GM19240 (cell line): ENCODE measurements around the gene SEMA4D.
"Not testable (repeated sequence)": the region's sequence is repeated elsewhere in the genome, so short reads cannot be mapped to it uniquely, and the experiment has no call there.

ENCODE experiments used
- DNase-seq: peaks from one replicate; pipeline ENCODE4 v3.0.0; 2011; ENCODE audit warnings: low spot score; ENCODE audit not compliant: insufficient read length

The SEMA4D gene

DNA sequence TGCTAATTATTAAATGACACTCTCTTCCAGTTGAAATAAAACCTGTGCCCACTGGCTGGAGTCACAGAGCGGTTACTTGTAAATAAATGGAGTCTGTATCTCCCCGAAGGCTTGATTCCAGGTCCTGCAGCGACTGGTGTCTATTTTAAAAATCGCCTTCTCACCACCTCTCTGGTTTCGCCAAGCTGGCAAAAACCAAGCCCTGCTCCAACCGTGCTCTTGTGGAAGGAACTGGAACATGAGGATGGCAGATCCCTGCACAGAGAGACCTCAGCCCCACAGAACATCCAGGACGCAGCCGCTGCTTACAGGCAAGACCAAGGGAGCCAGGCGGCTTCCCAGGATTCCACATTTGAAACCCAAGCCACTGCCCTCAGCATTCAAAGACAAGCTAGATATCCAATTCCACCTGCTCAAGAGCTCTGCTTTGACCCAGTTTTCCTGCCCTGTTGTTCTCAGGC is 15.0 kb downstream of the SEMA4D start:
- DNase-seq = no peak

DNA sequence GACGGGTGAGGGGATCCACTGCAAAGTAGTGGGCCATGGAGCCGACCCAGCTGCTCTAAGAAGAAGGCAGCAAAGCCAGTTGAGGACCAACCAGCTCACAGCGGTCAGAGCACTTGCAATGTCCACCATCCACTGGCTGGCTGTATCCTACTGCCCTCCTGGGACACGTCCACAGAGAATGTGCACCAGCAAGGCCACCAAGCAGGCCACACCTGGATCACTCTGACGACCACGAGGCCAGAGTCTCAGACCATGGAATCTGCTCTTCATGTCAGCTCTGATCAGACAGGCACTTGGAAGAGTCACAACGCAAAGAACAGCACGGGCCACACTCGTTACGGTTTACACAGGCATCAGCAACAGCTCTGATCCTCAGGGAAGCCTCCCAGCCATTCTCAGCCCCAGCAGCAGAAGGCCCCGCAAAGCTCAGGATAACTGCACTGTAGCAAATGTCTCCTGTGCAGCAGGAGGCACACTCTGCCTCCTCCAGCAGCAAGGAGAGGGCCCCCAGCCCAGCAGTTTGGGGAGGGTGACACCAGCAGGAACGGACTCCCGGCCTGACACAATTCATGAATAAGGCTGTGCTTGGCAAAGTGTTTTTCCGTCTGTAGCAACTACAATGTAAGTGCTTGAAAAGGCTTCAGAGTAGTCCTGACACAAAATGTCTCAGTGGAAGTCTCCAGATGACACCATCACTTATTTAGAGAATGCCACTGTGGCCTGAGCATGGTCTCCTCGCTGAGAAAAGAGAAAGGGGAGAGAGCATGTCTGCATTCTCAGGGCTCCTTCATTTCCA is 15.7 kb downstream of the SEMA4D start:
- DNase-seq = no peak

DNA sequence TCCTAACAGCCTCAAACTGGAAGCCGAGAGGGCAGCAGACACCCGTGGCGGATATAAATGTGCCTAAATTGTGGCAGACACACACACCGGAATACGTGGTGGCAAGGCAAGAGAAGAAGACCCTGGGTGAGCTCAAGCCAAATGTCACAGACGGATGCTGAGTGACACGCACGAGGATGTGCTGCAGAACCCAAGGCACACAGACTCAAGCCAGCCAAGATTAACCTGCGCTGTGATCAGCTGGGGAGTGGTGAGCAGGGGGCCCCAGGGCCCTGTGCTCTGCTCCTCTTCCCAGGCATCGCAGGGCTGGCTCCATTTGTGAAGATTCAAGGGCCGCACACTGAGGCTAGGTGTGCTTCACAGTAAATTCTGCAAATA is 16.4 kb downstream of the SEMA4D start:
- no peak for DNase-seq

DNA sequence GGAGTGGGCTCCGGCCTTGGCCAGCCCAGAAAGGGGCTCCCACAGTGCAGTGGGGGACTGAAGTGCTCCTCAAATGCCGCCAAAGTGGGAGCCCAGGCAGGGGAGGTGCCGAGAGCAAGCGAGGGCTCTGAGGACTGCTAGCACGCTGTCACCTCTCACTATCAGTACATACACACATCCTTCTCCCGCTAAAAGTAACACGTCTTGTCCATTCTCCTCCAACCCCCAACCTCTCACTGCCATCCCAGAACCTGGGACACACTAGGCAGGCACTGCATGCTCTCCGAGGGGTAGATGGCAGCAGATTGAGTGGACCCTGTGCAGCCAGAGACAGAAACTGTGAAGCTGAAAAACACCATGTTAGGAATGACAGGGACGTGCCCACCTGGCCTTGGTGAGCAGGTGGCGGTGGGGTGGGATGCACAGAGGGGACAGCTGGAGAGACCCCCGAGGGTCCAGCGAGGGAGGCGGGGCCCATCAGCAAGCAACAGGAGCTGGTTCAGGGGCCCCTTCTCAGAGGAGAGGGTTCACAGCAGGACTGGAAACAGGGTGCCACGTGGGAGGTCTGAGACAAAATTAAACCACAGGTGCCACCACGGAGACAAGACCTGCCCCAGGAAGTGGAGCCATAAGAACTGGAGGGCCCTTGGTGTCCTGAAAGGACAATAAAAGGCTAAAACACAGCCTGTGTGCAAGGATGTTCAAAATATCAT is 16.9 kb downstream of the SEMA4D start:
- DNase-seq = no peak

DNA sequence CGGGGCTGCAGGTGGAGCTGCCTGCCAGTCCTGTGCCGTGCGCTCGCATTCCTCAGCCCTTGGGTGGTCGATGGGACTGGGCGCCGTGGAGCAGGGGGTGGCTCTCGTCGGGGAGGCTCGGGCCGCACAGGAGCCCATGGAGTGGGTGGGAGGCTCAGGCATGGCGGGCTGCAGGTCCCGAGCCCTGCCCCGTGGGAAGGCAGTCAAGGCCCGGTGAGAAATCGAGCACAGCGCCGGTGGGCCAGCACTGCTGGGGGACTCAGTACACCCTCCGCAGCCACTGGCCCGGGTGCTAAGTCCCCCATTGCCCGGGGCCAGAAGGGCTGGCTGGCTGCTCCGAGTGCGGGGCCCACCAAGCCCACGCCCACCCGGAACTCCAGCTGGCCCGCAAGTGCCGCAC is 17.5 kb downstream of the SEMA4D start:
- not testable (repeated sequence) for DNase-seq

- DNase-seq = not testable (repeated sequence)
Measured at GRCh38 chr9:89479669-89480011, 18.3 kb downstream of the SEMA4D start.

DNA sequence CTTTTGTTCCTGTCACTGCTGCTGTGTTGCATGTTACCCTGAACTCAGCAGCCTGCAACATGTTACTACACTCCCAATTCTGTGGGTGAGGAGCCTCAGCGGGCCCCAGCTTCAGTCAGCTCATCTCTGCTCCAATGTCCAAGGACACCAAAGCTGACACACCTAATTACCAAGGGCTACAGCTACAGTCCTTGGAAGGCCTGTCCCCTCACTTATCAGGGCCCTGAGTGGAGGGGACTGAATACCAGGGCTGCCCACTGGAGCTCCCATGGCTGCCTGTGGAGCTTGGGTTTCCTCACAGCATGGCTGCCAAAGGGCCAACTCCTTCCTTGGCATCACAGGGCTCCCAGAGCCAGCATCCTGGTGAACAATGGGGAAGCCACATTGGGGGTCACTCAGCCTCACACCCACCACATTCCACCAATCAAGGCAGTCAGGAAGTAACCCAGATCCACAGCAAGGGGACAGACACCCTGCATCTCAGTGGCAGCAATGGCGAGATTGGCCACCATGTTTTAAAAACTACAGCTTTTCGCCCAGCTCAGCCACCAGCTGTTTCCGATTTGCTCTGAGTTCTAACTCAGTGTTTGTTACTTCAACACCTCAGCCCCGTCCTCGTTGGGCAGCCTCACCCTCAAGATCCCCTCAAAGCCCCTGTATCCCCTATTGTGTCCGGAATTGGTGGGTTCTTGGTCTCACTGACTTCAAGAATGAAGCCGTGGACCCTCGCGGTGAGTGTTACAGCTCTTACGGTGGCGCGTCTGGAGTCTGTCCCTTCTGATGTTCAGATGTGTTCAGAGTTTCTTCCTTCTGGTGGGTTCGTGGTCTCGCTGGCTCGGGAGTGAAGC is 18.9 kb downstream of the SEMA4D start:
- DNase-seq = no peak

DNA sequence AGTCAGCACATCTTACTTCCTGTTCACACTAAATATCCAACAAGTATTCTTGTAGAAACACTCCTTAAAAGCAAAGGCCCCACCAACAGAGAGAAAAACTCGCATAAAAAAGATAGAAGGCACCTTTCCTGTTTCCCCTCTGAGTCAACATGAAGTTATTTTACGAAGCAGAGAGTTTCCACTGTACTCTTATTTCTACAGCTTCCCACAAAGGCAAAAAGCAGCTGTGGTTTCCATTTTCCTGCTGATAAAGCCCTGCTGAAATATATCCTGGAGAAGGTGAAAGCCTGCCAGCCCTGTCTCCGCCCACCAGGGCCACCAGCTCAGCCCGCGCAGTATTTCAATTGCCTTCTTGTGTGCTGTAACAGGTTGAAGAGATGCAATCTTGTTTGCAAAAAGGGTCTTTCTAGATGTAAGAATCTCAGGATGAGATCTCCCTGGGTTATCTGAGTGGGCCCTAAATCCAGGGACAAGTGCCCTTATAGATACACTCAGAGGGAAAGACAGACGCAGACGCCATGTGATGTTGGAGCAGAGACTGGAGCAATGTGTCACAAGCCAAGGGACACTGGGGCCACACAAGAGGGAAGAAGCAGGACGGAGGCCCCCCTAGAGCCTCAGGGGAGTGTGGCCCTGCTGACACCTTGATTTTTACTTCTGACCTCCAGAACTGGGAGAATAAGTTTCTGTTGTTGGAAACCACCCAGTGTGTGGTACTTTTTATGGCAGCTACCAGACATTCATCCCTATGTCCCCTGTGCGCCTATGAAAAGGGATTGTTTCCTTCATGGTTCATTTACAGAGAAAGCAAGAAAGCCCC is 19.9 kb downstream of the SEMA4D start:
- DNase-seq = no peak

DNA sequence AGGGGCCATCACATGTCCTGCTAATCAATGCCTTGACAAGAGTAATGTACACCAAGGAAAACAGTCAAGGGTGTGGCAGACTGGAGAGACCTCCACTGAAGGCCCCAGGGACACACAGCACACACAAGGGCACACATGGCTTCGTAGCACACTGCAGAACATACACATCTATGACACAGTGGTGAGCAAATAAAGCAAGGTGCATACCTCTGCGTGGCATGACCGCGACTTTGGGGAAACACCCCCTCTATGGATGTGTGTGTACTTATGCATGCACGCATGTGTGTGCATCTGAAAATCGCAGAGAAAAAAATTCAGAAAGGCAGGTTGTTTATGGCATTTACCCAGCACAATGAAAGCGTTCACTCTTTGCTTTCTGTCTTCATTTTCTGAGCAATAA is 20.5 kb downstream of the SEMA4D start:
- DNase-seq = no peak

DNA sequence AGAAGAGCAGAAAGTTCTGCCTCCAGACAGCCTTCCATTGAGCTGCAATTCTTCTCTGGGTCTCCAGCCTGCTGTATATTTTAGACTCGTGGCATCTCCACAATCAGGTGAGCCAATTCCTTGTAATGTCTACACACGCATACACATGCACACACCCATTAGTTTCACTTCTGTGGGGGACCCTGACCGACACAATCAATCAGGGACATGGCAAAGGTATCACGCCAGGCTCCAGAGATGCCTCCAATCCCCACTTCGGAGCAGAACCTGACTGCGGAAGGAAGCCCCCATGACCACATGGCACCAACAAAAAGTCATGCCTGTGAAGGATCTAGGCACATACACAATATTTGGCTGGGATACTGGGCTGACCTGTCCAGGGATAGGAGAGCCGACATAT is 21.4 kb downstream of the SEMA4D start:
- DNase-seq = no peak

- DNase-seq = no peak
Measured at GRCh38 chr9:89475891-89476440, 21.9 kb downstream of the SEMA4D start.

DNA sequence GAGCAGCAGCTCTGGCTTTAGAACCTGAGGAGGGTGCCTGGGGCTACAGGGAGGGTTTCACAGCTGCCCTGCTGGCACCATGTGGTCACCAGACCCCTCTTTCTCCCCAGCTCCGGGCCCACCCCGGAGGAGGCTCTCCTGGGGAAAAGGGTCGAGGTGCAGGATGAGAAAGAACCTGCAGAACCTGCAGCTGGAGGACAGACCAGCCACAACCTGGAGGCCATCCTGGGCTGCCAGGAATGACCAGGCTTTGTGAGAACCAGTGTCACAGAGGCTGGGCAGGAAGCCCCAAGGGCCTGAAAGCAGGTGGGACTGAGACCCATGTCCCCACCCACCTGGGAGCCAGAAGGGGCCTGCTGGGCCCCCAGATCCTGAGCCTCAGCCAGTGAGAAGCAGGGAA is 23.0 kb downstream of the SEMA4D start:
- no peak for DNase-seq

- DNase-seq = no peak
Measured at GRCh38 chr9:89473762-89474469, 24.0 kb downstream of the SEMA4D start.

DNA sequence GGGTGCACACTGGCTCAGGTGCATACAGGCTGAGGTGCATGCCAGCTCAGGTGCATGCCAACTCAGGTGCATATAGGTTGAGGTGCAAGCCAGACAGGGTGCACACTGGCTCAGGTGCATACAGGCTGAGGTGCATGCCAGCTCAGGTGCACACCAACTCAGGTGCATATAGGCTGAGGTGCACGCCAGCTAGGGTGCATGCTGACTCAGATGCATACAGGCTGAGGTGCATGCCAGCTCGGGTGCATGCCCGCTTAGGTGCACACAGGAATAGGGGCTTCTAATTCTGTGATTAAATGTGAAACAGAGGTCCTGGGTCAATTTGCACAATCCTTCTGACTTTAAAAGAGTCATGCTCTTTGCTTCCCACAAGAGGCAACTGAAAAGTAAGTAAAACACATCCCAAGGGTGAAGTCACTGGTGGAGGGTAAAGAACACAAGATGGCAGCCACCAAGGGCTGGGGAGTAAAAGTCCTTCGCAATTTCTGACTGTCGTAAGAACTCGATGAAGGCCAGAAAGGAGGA is 26.1 kb downstream of the SEMA4D start:
- not testable (repeated sequence) for DNase-seq

- DNase-seq = no peak
Measured at GRCh38 chr9:89471390-89471789, 26.5 kb downstream of the SEMA4D start.

- DNase-seq = no peak
Measured at GRCh38 chr9:89470224-89470839, 27.6 kb downstream of the SEMA4D start.

DNA sequence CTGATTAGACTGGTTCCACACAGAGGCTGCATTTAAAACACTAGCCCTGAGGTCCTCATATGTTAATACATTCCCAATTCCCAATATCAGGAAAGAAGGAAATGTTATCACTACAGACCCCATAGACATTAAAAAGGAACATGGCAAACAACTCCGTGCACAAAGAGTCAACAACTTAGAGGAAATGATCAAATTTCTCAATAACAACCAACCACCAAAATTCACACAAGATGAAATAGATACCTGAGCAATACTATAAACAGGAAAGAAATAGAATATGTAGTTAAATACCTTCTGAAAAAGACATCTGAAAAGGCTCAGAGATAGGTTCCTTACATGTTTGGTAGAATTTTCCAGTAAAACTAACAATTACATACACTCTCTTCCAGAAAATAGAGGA is 28.9 kb downstream of the SEMA4D start:
- no peak for DNase-seq

DNA sequence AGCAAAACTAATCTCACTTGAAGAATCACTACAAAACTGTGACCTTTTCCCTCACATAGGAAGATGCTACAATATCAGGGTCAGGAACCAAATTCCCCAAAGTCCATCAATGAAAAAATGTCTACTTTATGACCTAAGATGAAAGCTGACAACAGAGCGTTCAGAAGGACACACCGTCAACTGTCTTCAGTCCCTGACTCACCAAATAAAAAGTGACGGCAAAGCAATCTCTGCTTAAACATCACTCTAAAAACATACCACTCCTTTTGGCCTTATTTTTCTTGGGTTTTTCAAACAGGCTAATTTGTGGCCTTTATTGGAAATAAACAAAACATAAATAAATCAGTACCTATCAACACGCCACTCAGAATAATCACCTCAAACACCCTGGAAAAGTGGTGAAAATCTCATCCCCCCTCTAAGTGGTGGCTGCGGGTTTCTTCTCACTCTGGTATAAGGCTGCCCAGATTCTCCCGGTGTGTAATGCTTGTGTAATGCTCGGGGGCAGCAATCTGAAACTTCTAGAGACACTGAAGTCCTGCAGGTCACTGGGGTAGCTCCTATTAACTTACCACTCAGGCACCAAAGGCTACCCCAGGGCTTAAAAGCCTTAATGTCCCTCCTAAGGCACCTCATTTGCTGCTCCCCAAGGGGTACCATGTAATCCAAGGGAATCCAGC is 29.5 kb downstream of the SEMA4D start:
- no peak for DNase-seq

GRCh38 chr9:89467278-89467625 is 30.7 kb downstream of the SEMA4D start:
- no peak for DNase-seq
